RWPE2 (cell line): ENCODE data around the gene LRGUK.

Experiments
- ATAC-seq: fragments of 200-7000 bp; cut with Tn5 transposase; 3 replicates; pipeline ENCODE4 v1.9.1; 2021; ENCODE audit warnings: low read depth
- DNase-seq: peaks from one replicate; pipeline ENCODE4 v3.0.0-alpha.2; 2020; ENCODE audit warnings: low spot score
- H3K27ac ChIP-seq: fragments of 450-650 bp; 2 replicates; pipeline ENCODE4 v1.5.1; 2017; ENCODE audit warnings: mild to moderate bottlenecking; ENCODE audit not compliant: poor library complexity, severe bottlenecking
- H3K27me3 ChIP-seq: fragments of 250-450 bp; sonication (Bioruptor Pico); 2 replicates; pipeline ENCODE4 v1.5.1; 2021; ENCODE audit warnings: mild to moderate bottlenecking, moderate library complexity; ENCODE audit not compliant: insufficient read depth, poor library complexity, severe bottlenecking
- H3K36me3 ChIP-seq: fragments of 250-450 bp; sonication (Bioruptor Pico); 2 replicates; pipeline ENCODE4 v1.5.1; 2020; ENCODE audit warnings: low read depth, mild to moderate bottlenecking, moderate library complexity
- H3K4me1 ChIP-seq: fragments of 250-450 bp; sonication (Bioruptor Pico); 2 replicates; pipeline ENCODE4 v1.5.1; 2021; ENCODE audit warnings: mild to moderate bottlenecking, moderate library complexity; ENCODE audit not compliant: insufficient read depth, poor library complexity, severe bottlenecking
- H3K4me3 ChIP-seq: fragments of 250-450 bp; sonication (Bioruptor Pico); 2 replicates; pipeline ENCODE4 v1.5.1; 2021; ENCODE audit warnings: mild to moderate bottlenecking, moderate library complexity; ENCODE audit not compliant: severe bottlenecking
- H3K9me3 ChIP-seq: fragments of 250-450 bp; sonication (Bioruptor Pico); 2 replicates; pipeline ENCODE4 v1.5.1; 2021; ENCODE audit warnings: mild to moderate bottlenecking, moderate library complexity; ENCODE audit not compliant: severe bottlenecking
- TF ChIP-seq, protein P1 (sequence below): fragments of 450-650 bp; IDR thresholded peaks from one replicate; pipeline ENCODE4 v1.5.1; 2017; ENCODE audit warnings: mild to moderate bottlenecking, moderate library complexity; ENCODE audit not compliant: poor library complexity, severe bottlenecking

The LRGUK gene

DNA sequence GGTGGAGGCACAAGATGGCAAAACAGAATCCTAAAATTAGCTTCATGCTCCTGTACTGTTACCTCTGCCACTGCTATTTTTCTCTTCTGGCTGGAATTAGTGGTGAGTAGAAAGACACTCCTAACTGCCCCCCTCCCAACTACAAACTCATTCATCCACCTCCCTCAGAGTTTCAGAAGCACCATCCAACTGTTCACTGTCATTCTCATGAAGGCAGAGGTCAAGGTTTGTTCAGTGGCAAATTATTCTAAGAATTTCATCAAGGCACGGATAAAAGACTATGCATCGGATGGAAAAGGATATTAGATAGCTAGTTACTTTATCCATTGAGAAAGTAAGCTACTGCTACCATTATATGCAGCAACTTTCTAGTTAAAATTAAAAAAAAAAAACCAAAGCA, 59.7 kb downstream of the LRGUK start:
- no peak for ATAC-seq
- Histone ChIP-seq H3K36me3 (no peaks in the 10 kb centered on the region), H3K27ac (no peak overlapping the region), H3K9me3 (no peaks in the 10 kb centered on the region), H3K4me3 (no peak overlapping the region), H3K4me1 (peaks cover 8% of the 10 kb centered on the region), H3K27me3 (no peaks in the 10 kb centered on the region)
- no peak for DNase-seq
- TF ChIP-seq, protein P1, sequence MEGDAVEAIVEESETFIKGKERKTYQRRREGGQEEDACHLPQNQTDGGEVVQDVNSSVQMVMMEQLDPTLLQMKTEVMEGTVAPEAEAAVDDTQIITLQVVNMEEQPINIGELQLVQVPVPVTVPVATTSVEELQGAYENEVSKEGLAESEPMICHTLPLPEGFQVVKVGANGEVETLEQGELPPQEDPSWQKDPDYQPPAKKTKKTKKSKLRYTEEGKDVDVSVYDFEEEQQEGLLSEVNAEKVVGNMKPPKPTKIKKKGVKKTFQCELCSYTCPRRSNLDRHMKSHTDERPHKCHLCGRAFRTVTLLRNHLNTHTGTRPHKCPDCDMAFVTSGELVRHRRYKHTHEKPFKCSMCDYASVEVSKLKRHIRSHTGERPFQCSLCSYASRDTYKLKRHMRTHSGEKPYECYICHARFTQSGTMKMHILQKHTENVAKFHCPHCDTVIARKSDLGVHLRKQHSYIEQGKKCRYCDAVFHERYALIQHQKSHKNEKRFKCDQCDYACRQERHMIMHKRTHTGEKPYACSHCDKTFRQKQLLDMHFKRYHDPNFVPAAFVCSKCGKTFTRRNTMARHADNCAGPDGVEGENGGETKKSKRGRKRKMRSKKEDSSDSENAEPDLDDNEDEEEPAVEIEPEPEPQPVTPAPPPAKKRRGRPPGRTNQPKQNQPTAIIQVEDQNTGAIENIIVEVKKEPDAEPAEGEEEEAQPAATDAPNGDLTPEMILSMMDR, result no peak

DNA sequence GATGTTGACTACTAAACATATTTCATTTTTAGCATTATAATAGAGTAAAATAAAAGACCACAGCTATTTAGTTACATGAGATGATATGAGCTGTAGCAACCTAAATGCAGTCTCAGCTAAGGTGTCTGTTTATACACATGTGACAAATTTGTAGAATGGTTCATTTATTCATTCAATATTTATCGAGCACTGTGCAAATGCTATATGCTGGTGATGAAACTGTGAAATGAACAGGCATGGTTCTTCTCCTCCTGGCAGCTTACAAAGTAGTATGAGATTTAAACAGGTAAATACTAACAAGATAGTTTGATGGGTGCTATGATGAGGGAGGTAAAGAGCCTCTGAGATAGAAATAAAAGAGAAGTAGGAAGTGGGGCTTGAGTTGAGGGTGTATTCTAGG, 60.8 kb downstream of the LRGUK start:
- no peak overlapping the region for H3K27ac ChIP-seq
- ATAC-seq (no peak), DNase-seq (no peak)
- no peaks in the 10 kb centered on the region for H3K27me3 ChIP-seq
- TF ChIP-seq, protein P1, result no peak
- H3K4me3 ChIP-seq, result no peak overlapping the region
- H3K9me3 ChIP-seq, result no peaks in the 10 kb centered on the region
- peaks cover 8% of the 10 kb centered on the region for H3K4me1 ChIP-seq
- no peaks in the 10 kb centered on the region for H3K36me3 ChIP-seq

DNA sequence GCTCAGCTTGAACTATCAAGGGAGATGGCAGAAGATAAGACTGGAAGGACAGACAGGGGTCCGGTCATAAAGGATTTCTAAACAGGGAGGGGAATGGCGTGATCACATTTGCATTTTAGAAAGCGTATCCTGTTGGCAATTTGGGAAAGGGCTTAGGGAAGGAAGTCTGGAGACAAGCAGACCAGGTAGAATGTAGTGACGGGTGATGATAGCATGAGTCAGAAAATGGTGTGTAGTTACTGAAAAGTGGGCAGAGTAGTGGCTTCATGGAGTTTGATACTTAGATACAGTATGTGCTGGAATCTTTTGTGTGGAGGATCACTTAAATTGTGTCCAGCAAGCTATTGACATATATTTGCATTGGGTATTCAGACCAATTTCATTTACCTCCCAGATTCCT, 61.2 kb downstream of the LRGUK start:
- peak; percentile 63; the same call in 2 of the 3 replicates for ATAC-seq

DNA sequence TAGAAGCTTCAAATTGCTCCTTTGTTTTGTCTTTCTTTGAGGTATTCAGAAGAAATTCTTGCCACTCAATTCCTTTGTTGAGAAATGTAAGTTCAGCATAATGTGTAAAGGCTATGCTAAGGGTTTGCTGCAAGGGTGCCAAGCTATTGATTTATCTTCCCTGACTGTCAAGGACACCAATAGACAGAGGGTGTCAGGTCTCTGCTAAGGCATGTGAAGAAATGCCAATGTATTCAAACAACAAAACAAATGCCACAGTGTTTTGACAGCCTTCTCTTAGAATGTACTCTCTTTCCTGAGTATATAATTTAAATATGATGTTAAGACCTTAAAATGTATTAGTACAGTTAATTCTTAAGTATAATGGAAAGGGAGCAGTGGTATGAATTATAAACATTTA, 62.4 kb downstream of the LRGUK start:
- Histone ChIP-seq H3K4me1 (peaks cover 5% of the 10 kb centered on the region), H3K27ac (no peak overlapping the region), H3K9me3 (no peaks in the 10 kb centered on the region), H3K4me3 (no peak overlapping the region), H3K27me3 (no peaks in the 10 kb centered on the region), H3K36me3 (no peaks in the 10 kb centered on the region)
- TF ChIP-seq, protein P1, result no peak
- ATAC-seq (no peak), DNase-seq (no peak)

More for the DNA sequence above, 61.2 kb downstream of the LRGUK start:
- TF ChIP-seq, protein P1, result no peak
- no peaks in the 10 kb centered on the region for H3K27me3 ChIP-seq
- H3K9me3 ChIP-seq, result no peaks in the 10 kb centered on the region
- no peak overlapping the region for H3K27ac ChIP-seq
- H3K4me1 ChIP-seq, result peaks cover 8% of the 10 kb centered on the region
- DNase-seq, result no peak
- H3K4me3 ChIP-seq, result no peak overlapping the region
- no peaks in the 10 kb centered on the region for H3K36me3 ChIP-seq

DNA sequence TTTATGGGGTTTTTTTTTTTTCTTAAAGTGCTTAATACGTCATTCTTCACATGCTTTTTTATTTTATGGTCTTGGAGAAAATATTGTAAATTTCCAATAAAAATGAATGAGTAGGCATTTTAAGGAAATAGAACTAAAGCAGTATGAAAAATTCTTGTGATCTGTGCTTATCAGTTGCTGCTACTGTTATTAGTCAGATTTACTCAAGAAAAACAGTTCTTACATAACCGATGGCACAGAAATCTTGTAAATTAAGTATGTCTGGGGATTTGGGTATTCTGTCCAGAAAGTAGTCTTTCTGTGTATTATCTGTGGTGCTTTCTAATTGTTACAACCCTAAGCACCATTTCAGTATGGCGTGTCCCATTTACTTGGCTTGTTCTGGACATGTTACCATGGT, 64.7 kb downstream of the LRGUK start:
- no peak overlapping the region for H3K4me3 ChIP-seq
- no peak for ATAC-seq
- TF ChIP-seq, protein P1, result no peak
- no peaks in the 10 kb centered on the region for H3K9me3 ChIP-seq
- no peak for DNase-seq
- no peak overlapping the region for H3K27ac ChIP-seq
- H3K36me3 ChIP-seq, result no peaks in the 10 kb centered on the region
- no peaks in the 10 kb centered on the region for H3K4me1 ChIP-seq
- no peaks in the 10 kb centered on the region for H3K27me3 ChIP-seq
